ENCODE measurements around the gene OR2M3. TPM values are rescaled to one million over a fixed set of nuclear protein-coding genes. Genes with fewer than 3 reads are reported as not detected.

The OR2M3 gene, protein sequence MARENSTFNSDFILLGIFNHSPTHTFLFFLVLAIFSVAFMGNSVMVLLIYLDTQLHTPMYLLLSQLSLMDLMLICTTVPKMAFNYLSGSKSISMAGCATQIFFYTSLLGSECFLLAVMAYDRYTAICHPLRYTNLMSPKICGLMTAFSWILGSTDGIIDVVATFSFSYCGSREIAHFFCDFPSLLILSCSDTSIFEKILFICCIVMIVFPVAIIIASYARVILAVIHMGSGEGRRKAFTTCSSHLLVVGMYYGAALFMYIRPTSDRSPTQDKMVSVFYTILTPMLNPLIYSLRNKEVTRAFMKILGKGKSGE
- total RNA-seq: not detected in 2 replicates

GRCh38 chr1:248196965-248197364, at the start of gene OR2M3:
TSS of gene OR2M3 (plus strand) at chr1:248197265. CDS start at chr1:248203068, 5,803 bp downstream.

GRCh38 chr1:248174521-248174920, 22.5 kb upstream of the OR2M3 start, which contains the start of gene OR2M2:
TSS of gene OR2M2 (plus strand) at chr1:248174821. CDS start at chr1:248179986, 5,165 bp downstream.

DNA sequence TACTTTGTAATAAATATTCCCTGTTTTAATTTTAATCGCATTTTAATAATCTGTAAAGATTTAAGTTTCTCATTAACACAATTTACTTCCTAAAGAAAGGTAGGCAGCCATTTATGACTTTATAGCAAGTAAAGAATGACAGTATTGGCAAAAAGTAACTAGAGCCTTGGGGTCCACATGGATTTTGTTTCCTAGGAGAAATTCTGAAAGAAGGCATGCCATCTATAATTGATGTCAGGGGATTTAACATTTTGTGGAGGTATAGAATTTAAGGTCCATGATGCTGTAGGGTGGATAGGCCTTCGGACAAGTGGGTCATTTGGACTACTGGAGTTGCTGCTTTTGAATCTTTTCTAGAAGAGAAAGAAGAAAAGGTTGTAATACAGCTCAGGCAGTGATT, 34.1 kb downstream of the OR2M3 start, which contains the start of gene OR2M4:
Gene OR2M4 (plus strand): TSS at position 301 of the 400 bp plus-strand sequence. CDS start 7,512 bp downstream, outside the sequence.

Other genes with a start within 250 kb of the OR2M3 start
- not detected in 2 replicates for gene OR2L8, start 248.4 kb upstream of the OR2M3 start, total RNA-seq
- gene OR2AK2, start 232.0 kb upstream of the OR2M3 start, total RNA-seq: not detected in 2 replicates
- gene OR2L5, start 183.6 kb upstream of the OR2M3 start, total RNA-seq: not detected in 2 replicates
- gene OR2L2, start 167.2 kb upstream of the OR2M3 start, total RNA-seq: not detected in 2 replicates
- gene OR2L3, start 150.4 kb upstream of the OR2M3 start, total RNA-seq: not detected in 2 replicates
- gene OR2L13, start 102.1 kb upstream of the OR2M3 start, total RNA-seq: not detected in 2 replicates
- gene OR2M5, start 52.1 kb upstream of the OR2M3 start, total RNA-seq: not detected in 2 replicates
- gene OR2M2, start 22.4 kb upstream of the OR2M3 start, total RNA-seq: not detected in 2 replicates
- not detected in 2 replicates for gene OR2M4, start 34.2 kb downstream of the OR2M3 start, total RNA-seq
- gene OR2T33, start 80.7 kb downstream of the OR2M3 start, total RNA-seq: 0.13 TPM in 1 of 2 replicates, not detected in the other
- not detected in 2 replicates for gene OR2T12, start 106.2 kb downstream of the OR2M3 start, total RNA-seq
- gene OR2M7, start 127.3 kb downstream of the OR2M3 start, total RNA-seq: not detected in 2 replicates
- not detected in 2 replicates for gene OR14C36, start 151.5 kb downstream of the OR2M3 start, total RNA-seq
- not detected in 2 replicates for gene OR2T4, start 164.4 kb downstream of the OR2M3 start, total RNA-seq
- not detected in 2 replicates for gene OR2T6, start 178.5 kb downstream of the OR2M3 start, total RNA-seq
- not detected in 2 replicates for gene OR2T1, start 205.8 kb downstream of the OR2M3 start, total RNA-seq
- gene OR2T2, start 248.4 kb downstream of the OR2M3 start, total RNA-seq: not detected in 2 replicates